HG02763 (cell line): ENCODE data around the gene ONECUT1.
"Not testable (repeated sequence)": the region's sequence is repeated elsewhere in the genome, so short reads cannot be mapped to it uniquely, and the experiment has no call there.

Source experiments
- ATAC-seq: cut with Tn5 transposase; IDR thresholded peaks from one replicate; pipeline ENCODE4 v1.9.1; 2021; ENCODE audit warnings: mild to moderate bottlenecking, moderate library complexity; ENCODE audit not compliant: unreplicated experiment

ONECUT1 gene

DNA sequence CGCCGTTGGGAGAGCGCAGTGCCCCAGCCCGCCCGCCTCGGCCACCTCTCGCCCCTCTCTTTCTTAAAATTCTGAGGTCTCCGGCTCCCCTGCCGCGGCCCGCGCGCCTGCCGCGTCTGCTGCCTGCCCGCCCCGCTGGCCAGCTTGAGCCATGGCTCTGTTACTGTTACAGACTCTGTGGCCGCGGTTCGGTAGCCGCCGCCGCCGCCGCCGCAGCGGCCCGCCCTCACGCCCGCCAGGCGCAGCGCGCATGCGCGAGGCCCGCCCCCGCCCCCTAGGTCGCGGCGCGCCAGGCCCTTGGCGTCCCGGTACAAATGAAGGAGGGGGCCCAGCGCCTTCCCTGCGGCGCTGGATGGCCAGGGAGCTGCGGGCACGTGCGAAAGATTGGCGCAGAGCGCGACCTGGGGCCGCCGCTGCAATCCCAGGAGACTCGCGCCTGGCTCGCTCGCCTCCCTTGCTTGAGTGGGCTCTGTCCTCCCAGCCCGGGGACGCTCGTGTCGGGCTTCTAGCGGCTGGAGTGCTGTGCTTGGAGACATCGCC is at the start of gene ONECUT1:
Gene ONECUT1 (minus strand): TSS at position 168 of the 540 bp plus-strand sequence. CDS start 452 bp downstream, outside the sequence.
- ATAC-seq: peak; percentile 77

DNA sequence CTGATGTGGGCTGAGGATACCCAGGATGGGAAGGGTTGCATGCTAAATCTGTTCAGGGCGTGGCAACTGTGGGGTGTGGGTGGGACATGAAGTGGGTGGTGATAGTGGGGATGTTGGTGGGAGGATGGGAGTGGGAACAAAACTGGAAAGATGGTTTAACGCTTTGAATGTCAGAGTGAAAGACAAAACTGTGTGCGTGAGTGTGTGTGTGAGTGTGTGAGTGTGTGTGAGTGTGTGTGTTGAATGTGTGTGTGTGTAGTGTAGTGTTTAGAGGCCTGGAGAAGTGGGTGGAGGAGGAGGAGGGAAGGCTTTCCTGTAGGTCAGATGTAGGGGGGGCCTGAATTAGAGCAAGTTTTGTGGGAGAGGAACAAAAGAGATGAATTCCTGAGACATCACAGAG is 44.2 kb upstream of the ONECUT1 start:
- ATAC-seq: no peak

- not testable (repeated sequence) for ATAC-seq
Observed at GRCh38 chr15:52824169-52824942, 34.2 kb upstream of the ONECUT1 start.

GRCh38 chr15:52822475-52822874 is 32.3 kb upstream of the ONECUT1 start:
- ATAC-seq: no peak

DNA sequence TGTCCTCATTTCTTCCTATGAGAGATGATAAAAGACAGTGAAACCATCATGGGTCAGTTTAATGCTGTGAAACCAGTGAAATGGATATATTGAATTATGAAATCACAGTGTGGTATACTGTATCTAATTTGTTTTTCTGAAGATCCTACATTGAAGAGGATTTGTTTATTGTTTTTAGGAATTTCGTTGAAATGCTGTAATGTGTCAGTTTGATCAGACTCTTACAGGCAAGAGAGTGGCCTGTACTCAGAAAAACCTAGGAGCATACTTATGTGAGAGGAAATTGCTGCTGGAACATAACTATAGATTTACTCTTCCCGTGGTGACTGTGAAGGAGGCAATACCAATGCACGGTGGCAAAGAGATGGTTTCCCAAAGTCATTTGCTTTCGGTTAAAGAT is 29.1 kb upstream of the ONECUT1 start:
- no peak for ATAC-seq

DNA sequence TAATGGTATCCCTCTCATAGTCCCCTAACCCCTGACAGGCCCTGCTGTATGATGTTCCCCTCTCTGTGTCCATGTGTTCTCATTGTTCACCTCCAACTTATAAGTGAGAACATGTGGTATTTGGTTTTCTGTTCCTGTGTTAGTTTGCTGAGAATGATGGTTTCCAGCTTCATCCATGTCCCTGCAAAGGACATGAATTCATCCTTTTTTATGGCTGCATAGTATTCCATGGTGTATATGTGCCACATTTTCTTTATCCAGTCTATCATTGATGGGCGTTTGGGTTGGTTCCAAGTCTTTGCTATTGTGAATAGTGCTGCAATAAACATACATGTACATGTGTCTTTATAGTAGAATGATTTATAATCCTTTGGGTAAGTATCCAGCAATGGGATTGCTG is 25.8 kb upstream of the ONECUT1 start:
- ATAC-seq: not testable (repeated sequence)

DNA sequence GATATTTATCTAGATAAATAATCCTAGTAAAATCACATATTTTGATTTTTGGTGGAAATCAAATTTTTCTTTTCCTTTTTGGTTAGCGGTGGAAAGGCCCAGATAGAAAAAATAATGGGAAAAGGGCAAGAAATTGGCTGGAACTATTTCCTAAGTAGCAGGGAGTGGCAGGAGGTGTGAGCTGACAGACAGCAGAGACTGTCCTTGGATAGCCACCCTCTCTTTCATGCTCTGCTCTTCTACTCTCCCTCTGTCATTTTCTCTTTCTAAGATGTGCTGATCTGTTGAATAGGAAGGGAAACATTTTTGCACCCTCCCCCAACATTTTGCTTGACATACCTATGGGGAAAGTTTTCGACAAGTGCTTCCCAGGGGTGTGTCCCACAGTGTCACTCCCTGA is 18.9 kb upstream of the ONECUT1 start:
- no peak for ATAC-seq

DNA sequence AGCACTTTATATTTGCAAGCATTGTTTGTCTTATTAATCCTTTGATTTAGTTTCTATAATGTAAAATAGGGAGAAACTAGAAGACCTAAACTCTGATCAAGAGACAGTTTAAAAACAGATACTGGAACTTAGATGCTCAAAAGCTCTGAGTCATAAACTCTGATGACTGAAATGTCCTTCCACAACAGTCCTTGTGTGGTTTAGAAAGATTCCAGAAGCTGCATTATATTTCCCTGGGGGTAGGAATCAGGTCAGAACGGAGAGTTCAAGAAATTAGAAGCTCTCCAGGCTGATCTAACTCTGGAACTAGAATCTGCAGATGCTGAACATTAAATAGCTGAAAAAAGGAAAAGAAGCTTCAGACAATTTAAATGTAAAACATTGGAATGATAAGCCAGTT is 18.3 kb upstream of the ONECUT1 start:
- no peak for ATAC-seq

- ATAC-seq: no peak
Observed at GRCh38 chr15:52806284-52806655, 16.1 kb upstream of the ONECUT1 start.

GRCh38 chr15:52805351-52806283 is 15.5 kb upstream of the ONECUT1 start:
- ATAC-seq: no peak

- no peak for ATAC-seq
Observed at GRCh38 chr15:52804526-52805081, 14.5 kb upstream of the ONECUT1 start.

- no peak for ATAC-seq
Observed at GRCh38 chr15:52803467-52804306, 13.6 kb upstream of the ONECUT1 start.

DNA sequence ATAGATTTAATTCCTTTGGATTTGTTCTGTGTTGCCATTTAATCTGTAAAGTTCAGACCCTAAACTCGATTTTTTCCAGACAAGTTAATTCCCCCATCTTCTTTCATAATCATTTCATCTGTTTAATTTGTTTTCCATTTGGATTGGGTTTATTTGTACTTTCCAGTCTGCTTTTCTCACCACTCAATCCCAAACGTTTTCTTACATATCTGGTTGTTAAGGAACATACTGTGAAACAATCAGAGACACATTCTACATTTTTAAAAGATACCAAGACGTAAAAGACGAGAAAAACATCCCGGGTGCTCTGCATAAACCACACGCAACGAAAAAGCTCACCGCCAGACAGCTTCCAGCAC is 13.0 kb upstream of the ONECUT1 start:
- ATAC-seq: no peak

GRCh38 chr15:52802110-52802509 is 12.0 kb upstream of the ONECUT1 start:
- no peak for ATAC-seq

DNA sequence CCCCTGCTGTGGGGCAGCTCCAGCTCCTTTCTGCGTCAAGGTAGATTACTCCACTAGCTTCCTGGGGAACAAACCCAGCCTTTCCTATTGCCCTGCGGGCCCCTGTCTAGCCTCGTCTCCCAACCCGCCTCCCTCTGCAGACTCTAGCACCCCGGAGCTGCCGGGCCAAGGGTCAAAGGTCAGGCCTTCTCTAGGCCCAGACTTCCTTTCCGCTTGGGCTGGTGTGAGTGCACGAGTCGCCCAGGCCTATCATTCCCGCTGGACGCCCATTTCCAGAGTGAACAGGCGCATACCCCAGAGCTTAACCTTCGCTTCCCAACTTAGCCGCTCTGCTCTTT is 11.6 kb upstream of the ONECUT1 start:
- ATAC-seq: no peak

- ATAC-seq: no peak
Observed at GRCh38 chr15:52800828-52801747, 11.0 kb upstream of the ONECUT1 start.

DNA sequence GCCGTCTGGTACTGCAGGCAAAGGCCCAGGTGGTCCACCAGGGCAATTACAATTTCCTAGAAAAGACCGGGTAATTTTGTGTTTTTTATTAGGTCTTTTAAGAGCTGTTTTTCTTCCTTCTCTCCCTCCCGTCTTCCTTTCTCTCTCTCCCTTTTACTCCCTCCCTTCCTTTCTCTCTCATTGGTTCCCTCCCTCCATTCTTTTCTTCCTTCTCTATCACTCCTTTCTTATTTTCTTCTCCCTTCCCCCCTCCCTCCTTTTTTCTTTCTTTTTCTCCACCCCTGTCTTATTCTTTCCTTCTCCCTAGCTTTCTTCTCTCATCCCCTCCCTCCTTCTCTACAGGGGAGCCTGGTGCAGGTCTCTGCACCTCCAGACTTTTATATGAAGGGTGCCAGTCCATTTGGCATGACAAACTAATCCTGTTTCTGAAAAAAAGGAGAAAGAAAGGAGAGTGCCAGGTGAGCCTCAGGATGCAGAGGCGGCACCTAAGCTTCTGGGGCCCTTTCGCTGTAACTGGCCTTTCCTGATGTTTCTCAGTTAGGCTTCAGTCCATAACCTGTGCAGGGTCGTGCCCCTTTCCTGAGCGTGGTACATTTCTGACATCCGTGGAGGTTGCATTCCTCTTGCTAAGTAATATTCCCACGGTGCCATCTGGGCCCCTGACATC is 9.1 kb upstream of the ONECUT1 start:
- no peak for ATAC-seq

GRCh38 chr15:52798529-52799101 is 8.5 kb upstream of the ONECUT1 start:
- no peak for ATAC-seq
